HUES48 (cell line): ENCODE measurements around the gene TSPAN16.
"Not testable (repeated sequence)": the region's sequence is repeated elsewhere in the genome, so short reads cannot be mapped to it uniquely, and the experiment has no call there.

Experiments
- H3K27ac ChIP-seq: one replicate; pipeline ENCODE4 v1.7.0; 2013; ENCODE audit warnings: low read depth, low read length, inconsistent platforms
- H3K27me3 ChIP-seq: 2 replicates; pipeline ENCODE4 v1.6.1; 2013; ENCODE audit warnings: mild to moderate bottlenecking, low read length; ENCODE audit not compliant: control insufficient read depth, insufficient read depth
- H3K36me3 ChIP-seq: 2 replicates; pipeline ENCODE4 v1.6.1; 2013; ENCODE audit warnings: low read length; ENCODE audit not compliant: control insufficient read depth, insufficient read depth
- H3K4me1 ChIP-seq: 2 replicates; pipeline ENCODE4 v1.6.1; 2013; ENCODE audit warnings: mild to moderate bottlenecking, low read length; ENCODE audit not compliant: control insufficient read depth, insufficient read depth
- H3K4me3 ChIP-seq: 2 replicates; pipeline ENCODE4 v1.5.1; 2013; ENCODE audit warnings: mild to moderate bottlenecking, low read depth, low read length
- H3K9ac ChIP-seq: 2 replicates; pipeline ENCODE4 v1.6.1; 2013; ENCODE audit warnings: mild to moderate bottlenecking, low read depth, low read length, moderate library complexity
- H3K9me3 ChIP-seq: 2 replicates; pipeline ENCODE4 v1.6.1; 2013; ENCODE audit warnings: low read length; ENCODE audit not compliant: control insufficient read depth, insufficient read depth

The TSPAN16 gene

DNA sequence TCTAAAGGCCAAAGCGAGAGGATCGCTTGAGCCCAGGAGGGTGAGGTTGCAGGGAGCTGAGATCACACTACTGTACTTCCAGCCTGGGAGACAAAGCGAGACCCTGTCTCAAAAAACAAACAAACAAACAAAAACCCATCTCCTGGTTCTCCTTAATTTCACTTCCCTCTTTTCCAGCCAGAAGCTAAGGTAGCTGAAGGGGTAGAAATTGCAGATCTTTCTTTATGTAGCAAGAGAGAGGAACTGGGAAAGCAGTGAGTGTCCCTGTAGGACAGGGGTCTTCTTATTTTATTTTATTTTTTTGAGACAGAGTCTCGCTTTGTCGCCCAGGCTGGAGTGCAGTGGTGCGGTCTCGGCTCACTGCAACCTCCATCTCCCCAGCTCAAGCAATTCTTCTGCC is 4.5 kb upstream of the TSPAN16 start:
- no peak overlapping the region for H3K4me3 ChIP-seq
- H3K4me1 ChIP-seq, result peaks cover 3% of the 10 kb centered on the region; the same call in 1 of the 2 replicates
- H3K27ac ChIP-seq, result no peak overlapping the region
- no peaks in the 10 kb centered on the region for H3K36me3 ChIP-seq
- H3K27me3 ChIP-seq, result no peaks in the 10 kb centered on the region
- H3K9me3 ChIP-seq, result no peaks in the 10 kb centered on the region
- H3K9ac ChIP-seq, result no peak overlapping the region

DNA sequence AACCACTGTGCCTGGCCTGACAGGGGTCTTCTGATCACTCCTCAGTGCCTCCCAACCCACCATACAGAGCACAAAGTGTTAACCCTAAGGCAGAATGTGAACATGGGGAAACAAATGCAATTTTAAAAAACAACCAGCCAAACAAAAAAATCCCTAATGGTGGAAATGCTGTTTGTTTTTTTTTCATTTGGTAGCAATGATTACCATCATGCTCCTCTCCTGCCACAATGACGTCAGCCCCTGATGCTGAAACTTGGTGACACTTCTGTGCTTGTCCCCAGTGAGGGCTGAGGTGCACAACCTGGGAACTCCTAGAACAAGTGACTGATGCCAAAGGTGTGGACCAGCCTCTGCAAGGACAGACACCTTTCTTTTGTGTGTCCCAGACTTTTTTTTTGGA is 4.0 kb upstream of the TSPAN16 start:
- Histone ChIP-seq H3K9ac (no peak overlapping the region), H3K4me3 (no peak overlapping the region), H3K36me3 (no peaks in the 10 kb centered on the region), H3K4me1 (peaks cover 3% of the 10 kb centered on the region; the same call in 1 of the 2 replicates), H3K27ac (no peak overlapping the region), H3K9me3 (no peaks in the 10 kb centered on the region), H3K27me3 (no peaks in the 10 kb centered on the region)

DNA sequence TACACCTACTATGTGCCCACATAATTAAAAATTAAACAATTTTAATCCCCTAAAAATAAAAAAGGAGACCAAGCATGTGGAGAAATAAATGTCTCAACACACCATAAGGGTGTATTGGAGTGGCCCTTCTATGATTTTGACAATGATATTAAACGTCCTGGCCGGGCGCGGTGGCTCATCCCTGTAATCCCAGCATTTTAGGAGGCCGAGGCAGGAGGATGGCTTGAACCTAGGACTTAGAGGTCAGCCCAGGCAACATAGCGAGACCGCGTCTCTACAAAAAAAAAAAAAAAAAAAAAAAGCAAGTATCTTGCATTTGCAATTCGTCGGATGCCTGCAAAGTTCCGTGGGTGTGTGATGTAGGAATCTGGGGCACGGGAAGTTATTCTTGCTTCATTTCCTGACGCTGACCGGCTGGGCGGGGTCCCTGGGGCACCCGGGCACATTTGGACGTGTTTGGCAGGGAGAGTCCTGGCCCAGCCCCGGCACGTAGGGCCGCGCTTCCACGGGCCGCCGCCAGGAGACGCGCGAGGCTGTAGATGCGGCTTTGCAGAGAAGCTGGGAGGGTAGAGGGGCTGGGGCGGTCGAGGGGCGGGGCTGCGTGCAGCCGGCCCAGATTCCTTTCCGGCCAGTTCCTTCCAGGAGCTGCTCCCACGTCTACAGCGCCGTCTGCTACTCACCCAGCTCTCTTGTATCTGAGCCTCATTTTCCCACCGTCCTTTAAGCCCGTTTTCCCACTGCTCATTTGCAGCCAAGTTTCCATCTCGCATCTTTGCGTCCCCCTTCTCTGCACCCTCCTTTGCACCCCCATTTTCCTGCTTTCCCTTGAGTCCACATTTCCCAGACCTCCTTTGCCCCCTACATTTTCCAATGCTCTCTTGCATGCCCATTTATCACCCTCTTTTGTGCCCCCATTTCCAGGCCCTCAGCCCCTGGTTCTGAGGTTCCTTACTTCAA is 2.2 kb upstream of the TSPAN16 start:
- no peak overlapping the region for H3K27ac ChIP-seq
- no peak overlapping the region for H3K9ac ChIP-seq
- H3K27me3 ChIP-seq, result no peaks in the 10 kb centered on the region
- H3K4me3 ChIP-seq, result peak overlapping the region; percentile 40
- H3K36me3 ChIP-seq, result no peaks in the 10 kb centered on the region
- peaks cover 3% of the 10 kb centered on the region; the same call in 1 of the 2 replicates for H3K4me1 ChIP-seq
- no peaks in the 10 kb centered on the region for H3K9me3 ChIP-seq

DNA sequence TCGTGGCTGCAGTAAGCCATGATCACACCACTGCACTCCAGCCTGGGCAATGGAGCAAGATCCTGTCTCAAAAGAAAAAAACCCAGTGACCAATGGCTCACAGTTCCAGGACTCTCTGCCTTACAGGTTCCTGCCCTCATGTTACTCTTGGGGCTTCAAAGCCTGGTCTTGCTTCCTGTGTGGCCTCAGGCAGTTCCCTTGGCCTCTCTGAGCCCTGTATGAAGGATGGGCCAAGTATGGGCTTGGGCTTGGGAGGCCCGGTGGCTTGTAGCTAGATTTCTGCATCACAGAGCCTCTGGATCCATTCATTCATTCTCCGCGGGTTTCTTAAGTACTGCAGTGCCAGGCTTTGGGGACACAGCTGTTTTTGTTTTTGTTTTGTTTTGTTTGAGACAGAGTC is 780 bp upstream of the TSPAN16 start:
- no peaks in the 10 kb centered on the region for H3K36me3 ChIP-seq

DNA sequence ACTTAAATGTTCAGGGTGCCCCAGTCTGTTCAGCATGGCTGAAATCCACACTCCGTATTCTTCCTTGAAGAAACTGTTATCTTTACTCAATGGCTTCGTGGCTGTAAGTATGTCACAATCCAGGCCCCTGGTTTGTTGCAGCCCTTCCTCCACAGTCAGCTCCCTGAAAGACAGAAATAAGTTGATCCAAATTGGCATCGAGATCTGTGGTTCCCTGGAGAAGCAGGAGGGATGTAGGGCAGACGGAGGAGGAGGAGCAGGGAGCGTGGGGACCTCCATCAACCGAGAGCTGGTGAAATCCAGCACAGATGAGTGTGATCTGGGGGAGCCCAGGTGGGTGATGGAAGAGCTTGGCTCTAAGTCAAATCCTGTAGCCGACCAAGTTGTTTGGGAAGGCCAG is 304 bp downstream of the TSPAN16 start:
- no peaks in the 10 kb centered on the region for H3K27me3 ChIP-seq
- H3K36me3 ChIP-seq, result no peaks in the 10 kb centered on the region
- no peaks in the 10 kb centered on the region for H3K9me3 ChIP-seq
- no peak overlapping the region for H3K9ac ChIP-seq
- H3K4me1 ChIP-seq, result peaks cover 3% of the 10 kb centered on the region; the same call in 1 of the 2 replicates
- H3K4me3 ChIP-seq, result no peak overlapping the region
- H3K27ac ChIP-seq, result no peak overlapping the region

More for the DNA sequence above, 780 bp upstream of the TSPAN16 start:
- peaks cover 3% of the 10 kb centered on the region; the same call in 1 of the 2 replicates for H3K4me1 ChIP-seq
- no peaks in the 10 kb centered on the region for H3K9me3 ChIP-seq
- no peak overlapping the region for H3K27ac ChIP-seq
- no peak overlapping the region for H3K4me3 ChIP-seq
- no peaks in the 10 kb centered on the region for H3K27me3 ChIP-seq
- no peak overlapping the region for H3K9ac ChIP-seq

DNA sequence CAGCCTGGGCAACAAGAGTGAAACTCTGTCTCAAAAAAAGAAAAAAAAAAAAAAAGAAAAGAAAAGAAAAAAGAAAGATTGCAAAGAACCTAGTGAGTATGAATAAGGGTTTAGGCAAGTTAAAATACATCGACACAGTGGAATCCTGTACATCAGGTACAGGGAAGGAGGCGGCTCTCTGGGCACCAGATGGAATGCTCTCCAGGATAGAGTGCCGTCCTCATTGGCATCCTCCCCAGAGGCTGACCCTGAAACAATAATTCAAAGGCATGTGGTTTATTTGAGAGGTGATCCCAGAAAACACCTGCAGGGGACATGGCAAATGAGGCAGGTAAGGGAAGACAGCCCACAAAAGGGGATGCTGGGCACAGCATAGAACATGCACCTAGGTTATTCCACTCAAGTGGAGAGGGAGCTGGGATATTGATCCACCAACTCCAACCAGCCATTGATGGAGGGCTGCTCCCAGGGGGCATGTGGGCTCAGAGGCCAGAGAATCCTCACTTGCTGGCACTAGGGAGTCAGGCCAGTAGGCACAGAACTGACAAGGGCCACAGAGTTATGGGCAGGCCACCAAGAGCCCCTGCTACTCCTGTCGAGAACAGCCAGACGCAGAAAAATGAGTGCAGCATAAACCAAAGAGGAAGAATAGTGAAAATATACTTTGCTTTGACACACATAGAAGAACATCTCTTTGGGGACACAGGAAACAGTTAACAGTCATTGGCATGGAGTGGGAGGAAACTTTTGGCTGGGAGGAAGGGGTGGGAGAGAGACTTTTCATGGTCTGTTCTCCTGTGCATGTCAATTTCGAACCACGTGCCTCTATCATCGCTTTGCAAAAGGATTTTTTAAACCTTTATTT is 4.2 kb downstream of the TSPAN16 start:
- H3K27ac ChIP-seq, result no peak overlapping the region
- no peaks in the 10 kb centered on the region for H3K4me1 ChIP-seq

DNA sequence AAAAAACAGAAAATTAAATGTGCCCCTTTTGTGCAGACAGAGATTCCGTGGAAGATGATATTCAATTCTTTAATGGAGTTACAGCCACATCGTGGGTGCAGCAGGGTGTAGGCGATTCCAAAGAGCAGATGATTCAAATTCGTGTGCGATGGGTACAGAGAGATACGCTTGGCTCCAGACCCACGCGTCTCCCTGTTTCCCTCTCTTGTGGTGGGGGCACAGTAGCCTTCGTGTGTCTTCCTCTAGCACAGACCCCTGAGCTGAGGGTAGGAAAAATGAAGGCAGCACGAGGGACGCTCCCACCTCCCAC is 4.8 kb downstream of the TSPAN16 start:
- H3K4me3 ChIP-seq, result no peak overlapping the region
- H3K4me1 ChIP-seq, result no peaks in the 10 kb centered on the region
- H3K36me3 ChIP-seq, result no peaks in the 10 kb centered on the region
- no peak overlapping the region for H3K9ac ChIP-seq
- H3K27me3 ChIP-seq, result no peaks in the 10 kb centered on the region
- H3K9me3 ChIP-seq, result no peaks in the 10 kb centered on the region
- no peak overlapping the region for H3K27ac ChIP-seq

More for the DNA sequence above, 4.2 kb downstream of the TSPAN16 start:
- Histone ChIP-seq H3K4me3 (no peak overlapping the region), H3K36me3 (no peaks in the 10 kb centered on the region), H3K9me3 (no peaks in the 10 kb centered on the region), H3K9ac (no peak overlapping the region), H3K27me3 (no peaks in the 10 kb centered on the region)

DNA sequence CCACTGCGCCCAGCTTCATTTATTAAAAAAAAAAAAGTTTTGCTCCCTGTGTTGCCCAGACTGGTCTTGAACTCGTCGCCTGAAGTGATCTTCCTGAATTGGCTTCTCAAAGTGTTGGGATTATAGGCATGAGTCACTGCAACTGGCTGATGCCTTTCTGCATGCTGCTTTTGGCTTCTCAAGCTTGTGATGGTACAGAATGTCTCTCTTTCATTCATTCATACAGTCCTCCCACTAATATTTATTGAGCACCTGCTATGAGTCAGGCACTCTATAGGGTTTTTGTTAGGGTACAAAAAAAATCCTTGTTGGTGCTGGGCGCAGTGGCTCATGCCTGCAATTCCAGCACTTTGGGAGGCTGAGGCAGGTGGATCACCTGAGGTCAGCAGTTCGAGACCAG is 9.0 kb downstream of the TSPAN16 start:
- Histone ChIP-seq H3K27ac (no peak overlapping the region), H3K9ac (no peak overlapping the region), H3K27me3 (no peaks in the 10 kb centered on the region), H3K4me3 (no peak overlapping the region), H3K36me3 (no peaks in the 10 kb centered on the region), H3K9me3 (no peaks in the 10 kb centered on the region), H3K4me1 (no peaks in the 10 kb centered on the region)

DNA sequence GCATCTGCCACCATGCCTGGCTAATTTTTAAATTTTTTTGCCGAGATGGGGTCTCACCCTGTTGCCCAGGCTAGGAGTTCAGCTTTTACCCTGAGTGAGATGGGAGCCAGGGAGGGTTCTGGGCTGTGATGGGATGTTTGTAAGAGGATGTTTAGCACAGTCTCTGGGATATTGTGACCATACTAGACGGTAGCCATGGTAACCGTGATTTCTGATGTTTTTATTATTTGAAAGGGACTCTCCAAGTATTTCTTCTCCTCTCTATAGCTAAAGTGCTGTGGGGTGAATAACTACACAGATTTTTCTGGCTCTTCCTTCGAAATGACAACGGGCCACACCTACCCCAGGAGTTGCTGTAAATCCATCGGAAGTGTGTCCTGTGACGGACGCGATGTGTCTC is 10.4 kb downstream of the TSPAN16 start:
- Histone ChIP-seq H3K27ac (no peak overlapping the region), H3K9me3 (no peaks in the 10 kb centered on the region), H3K27me3 (no peaks in the 10 kb centered on the region), H3K4me1 (no peaks in the 10 kb centered on the region), H3K9ac (no peak overlapping the region), H3K36me3 (no peaks in the 10 kb centered on the region), H3K4me3 (no peak overlapping the region)

DNA sequence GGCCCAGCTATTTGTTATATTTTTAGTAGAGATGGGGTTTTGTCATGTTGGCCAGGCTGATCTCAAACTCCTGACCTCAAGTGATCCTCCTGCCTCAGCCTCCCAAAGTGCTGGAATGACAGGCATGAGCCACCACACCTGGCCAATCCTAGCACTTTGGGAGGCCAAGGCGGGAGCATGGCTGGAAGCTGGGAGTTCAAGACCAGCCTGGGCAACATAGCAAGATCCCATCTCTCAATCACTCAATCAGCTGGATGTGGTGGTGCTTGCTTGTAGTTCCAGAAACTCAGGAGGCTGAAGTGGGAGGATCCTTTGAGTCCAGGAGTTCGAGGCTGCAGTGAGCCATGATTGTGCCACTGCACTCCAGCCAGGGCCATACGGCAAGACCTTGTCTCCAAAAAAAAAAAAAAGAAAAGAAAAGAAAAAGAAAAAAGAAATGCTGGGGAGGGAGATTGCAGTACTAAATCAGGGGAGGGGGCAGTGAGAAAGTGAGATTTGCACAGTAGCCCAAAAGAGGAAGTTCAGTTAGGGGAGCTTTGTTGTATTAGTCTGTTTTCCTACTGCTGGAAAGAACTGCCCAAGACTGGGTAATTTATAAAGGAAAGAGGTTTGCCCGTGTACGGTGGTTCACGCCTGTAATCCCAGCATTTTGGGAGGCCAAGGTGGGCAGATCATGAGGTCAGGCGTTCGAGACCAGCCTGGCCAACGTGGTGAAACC is 24.5 kb downstream of the TSPAN16 start:
- not testable (repeated sequence) for H3K9me3 ChIP-seq, H3K4me1 ChIP-seq, H3K4me3 ChIP-seq, H3K27ac ChIP-seq, H3K36me3 ChIP-seq, H3K27me3 ChIP-seq, H3K9ac ChIP-seq
